Activated T-helper 1 cell treated with anti-CD3 and anti-CD28 coated beads, Interleukin-12 subunit alpha, Interleukin-12 subunit beta, Interleukin-2, Interleukin-4 antibody, amounts not matched to agents 30 ng/mL and 10 ng/mL and 1 ng/mL, durations not matched to agents 14 hours and 24 hours and 36 hours (primary cell): ENCODE measurements around the gene CYB561. TPM values are rescaled to one million over a fixed set of nuclear protein-coding genes. Genes with fewer than 3 reads are reported as not detected.
A peak's percentile ranks its signal among the peaks of the same experiment; 100 is the strongest.
"Not testable (repeated sequence)": the region's sequence is repeated elsewhere in the genome, so short reads cannot be mapped to it uniquely, and the experiment has no call there.

ENCODE experiments used
- DNase-seq: peaks from one replicate; pipeline ENCODE4 v3.0.0; 2021; ENCODE audit warnings: low spot score
- H3K27ac Mint-ChIP-seq: one replicate; pipeline ENCODE4 v1.8.0; 2021; ENCODE audit warnings: mild to moderate bottlenecking, mixed read lengths
- H3K27me3 Mint-ChIP-seq: one replicate; pipeline ENCODE4 v1.8.0; 2022; ENCODE audit warnings: mild to moderate bottlenecking, moderate library complexity, mixed read lengths; ENCODE audit not compliant: insufficient read depth
- H3K36me3 Mint-ChIP-seq: one replicate; pipeline ENCODE4 v1.8.0; 2021; ENCODE audit warnings: low read depth, mixed read lengths
- H3K4me1 Mint-ChIP-seq: one replicate; pipeline ENCODE4 v1.8.0; 2021; ENCODE audit warnings: low read depth, mixed read lengths
- H3K4me3 Mint-ChIP-seq: one replicate; pipeline ENCODE4 v1.8.0; 2021; ENCODE audit warnings: mild to moderate bottlenecking, moderate library complexity, mixed read lengths
- H3K9me3 Mint-ChIP-seq: one replicate; pipeline ENCODE4 v1.8.0; 2021; ENCODE audit warnings: mixed read lengths
- intact Hi-C: fragments of 100-400 bp; cut with micrococcal nuclease; formaldehyde crosslinking; loops from one replicate; pipeline ENCODE4 v1.15.1; 2024
- total RNA-seq: library from RNA; stranded (reverse); gene quantifications from 2 replicates; pipeline ENCODE4 v1.2.3, GENCODE V29; 2022

The CYB561 gene
- total RNA-seq, 1 donor from 2014 or later, result 1.9 TPM

DNA sequence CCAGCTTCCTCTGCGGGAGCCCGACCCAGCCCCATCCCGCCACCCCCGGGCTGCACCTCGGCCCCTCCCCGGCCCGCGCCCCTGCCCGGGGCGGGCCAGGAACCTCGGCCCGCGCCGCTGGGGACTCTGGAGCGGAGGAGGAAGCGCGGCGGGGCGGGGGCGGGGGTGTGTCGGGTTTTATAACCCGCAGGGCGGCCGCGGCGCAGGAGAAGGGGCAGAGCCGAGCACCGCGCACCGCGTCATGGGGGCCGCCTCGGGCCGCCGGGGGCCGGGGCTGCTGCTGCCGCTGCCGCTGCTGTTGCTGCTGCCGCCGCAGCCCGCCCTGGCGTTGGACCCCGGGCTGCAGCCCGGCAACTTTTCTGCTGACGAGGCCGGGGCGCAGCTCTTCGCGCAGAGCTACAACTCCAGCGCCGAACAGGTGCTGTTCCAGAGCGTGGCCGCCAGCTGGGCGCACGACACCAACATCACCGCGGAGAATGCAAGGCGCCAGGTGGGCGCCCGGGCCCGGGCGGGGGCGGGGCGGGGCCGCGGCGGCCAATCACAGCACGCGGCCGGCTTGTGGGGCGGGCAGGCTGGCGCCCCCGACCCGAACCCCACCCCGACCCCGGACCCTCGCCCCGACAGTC lies 30.9 kb upstream of the CYB561 start, which contains the start of gene ACE:
Gene ACE, plus strand, starts transcription at position 208 of the 626 bp plus-strand sequence. Its CDS starts 34 bp downstream, at position 242.
- Mint-ChIP-seq H3K27ac (no peak within 1 kb of the TSS), H3K27me3 (peaks cover 46% of the 10 kb centered on the region), H3K36me3 (no peaks in the 10 kb centered on the region), H3K4me3 (peak within 1 kb of the TSS; percentile 79), H3K4me1 (peaks cover 15% of the 10 kb centered on the region), H3K9me3 (no peaks in the 10 kb centered on the region)
- peak; percentile 27 for DNase-seq
- intact Hi-C loops, result loop anchor here (2.0 kb wide), 1 partner anchor 74 kb away; the partner anchor contains the start of gene DCAF7

DNA sequence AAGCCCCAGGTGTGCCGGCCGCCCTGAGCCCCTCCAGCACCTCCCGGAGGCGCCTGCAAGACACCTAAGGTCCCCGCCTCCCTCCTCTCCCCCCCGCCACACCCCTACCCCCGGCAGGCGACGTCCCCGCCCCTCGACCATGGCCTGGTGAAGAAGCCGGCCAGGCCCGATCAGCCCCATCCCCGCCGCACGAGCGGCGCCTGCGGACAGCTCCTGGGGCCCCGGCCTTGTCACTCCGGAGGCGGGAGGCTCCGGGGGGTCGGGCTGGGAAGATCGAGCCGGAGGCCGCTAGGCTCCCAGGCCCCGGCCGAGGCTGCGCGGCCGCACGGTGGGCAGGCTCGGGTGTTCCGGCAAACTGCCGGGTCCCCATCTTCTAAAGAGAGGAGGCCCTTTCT lies 30.4 kb upstream of the CYB561 start:
- H3K27me3 Mint-ChIP-seq, result peaks cover 50% of the 10 kb centered on the region
- H3K36me3 Mint-ChIP-seq, result no peaks in the 10 kb centered on the region
- DNase-seq, result no peak
- no peak overlapping the region for H3K27ac Mint-ChIP-seq
- H3K4me1 Mint-ChIP-seq, result peaks cover 15% of the 10 kb centered on the region
- intact Hi-C loops, result loop anchor here (2.0 kb wide), 1 partner anchor 74 kb away; the partner anchor contains the start of gene DCAF7
- H3K4me3 Mint-ChIP-seq, result peak overlapping the region; percentile 7
- H3K9me3 Mint-ChIP-seq, result no peaks in the 10 kb centered on the region

DNA sequence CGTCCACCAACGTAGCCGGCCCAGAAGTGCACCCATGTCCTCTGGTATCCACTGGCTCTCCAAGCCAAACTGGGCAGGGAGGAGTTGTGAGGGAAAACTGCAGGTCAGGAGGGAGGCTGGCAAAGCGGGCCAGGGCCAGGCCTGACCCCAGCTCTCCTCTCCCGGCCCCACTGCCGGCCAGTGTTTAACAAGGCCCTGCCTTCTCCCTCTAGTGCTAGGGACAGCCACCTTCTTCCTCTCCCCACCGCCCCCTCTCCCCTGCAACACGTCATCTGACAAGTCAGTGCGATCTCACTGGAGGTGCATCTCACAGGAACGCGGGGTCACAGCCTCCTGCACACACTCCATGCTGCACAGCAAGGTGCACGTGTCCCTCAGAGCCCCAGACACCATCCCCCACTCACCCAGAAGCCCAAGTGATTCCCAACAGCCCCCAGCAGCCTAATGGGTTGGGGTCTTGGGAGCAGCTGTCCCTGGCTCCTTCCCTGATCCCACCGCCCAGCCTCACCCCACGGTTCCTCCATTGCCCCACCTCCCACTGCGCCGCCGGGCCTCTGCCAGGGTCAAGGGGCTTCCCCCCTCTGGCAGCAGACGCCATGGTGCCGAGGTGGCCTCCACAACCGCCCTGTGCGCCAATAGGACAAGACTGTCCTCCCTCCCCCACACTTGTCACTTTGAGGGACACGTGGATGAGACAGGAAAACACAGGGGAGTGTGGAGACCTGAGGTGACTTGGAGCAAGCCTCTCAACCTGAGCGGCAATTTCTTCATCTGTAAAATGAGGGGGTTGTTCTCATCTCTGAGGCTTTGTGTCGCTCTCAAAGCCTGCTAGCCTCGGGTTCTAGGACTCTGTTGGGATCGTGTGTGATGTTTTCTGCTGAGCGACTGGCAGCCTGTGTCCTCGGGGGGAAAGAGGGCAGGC lies 29.6 kb upstream of the CYB561 start:
- Mint-ChIP-seq H3K9me3 (no peaks in the 10 kb centered on the region), H3K4me1 (peaks cover 15% of the 10 kb centered on the region), H3K27me3 (peaks cover 53% of the 10 kb centered on the region), H3K4me3 (peak overlapping the region; percentile 63), H3K36me3 (no peaks in the 10 kb centered on the region), H3K27ac (peak overlapping the region; percentile 58)
- no peak for DNase-seq
- intact Hi-C loops, result loop anchor here (2.0 kb wide), 1 partner anchor 75 kb away; the partner anchor contains the start of gene DCAF7

DNA sequence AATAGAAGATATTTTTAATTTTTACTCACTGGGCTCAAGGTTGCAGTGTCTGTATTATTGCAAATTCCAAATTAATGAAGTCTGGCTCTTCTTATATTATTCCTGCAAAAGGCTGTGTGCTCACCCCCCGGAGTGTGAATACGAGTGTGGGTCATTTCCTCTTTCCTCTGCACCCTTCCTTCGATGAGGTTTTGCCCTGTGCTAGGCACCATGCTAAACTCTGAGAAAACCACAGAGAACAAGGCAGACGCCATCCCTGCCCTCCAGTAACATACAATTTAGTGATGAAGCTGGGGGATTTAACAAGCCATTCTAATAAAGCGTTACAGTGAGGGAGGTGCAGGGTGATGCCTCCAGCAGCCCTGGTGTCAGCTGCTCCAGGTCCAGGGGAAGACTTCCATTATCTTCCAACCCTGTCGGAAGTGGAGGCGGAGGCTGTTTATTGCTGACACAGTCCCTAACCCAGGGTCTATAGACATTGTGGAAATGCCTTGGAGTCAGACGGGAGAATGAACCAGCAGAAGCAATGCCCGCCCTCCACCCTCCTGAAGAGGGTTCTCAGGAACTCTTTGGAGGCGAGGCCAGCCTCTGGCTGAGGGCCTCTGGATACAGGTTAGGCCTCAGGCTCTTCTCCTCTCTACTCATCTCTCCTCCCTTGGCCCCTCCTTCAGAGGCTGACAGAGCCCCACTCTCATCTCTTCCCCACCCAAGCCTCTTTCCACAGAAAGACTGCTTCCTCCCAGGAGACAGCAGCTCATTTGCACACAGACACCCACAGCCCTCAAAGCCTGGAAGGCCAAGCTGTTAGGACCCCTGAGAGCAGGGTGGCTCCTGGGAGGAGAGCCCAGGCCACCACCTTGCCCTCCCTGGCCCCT lies 28.7 kb upstream of the CYB561 start:
- Mint-ChIP-seq H3K27ac (no peak overlapping the region), H3K9me3 (no peaks in the 10 kb centered on the region), H3K36me3 (no peaks in the 10 kb centered on the region), H3K27me3 (peaks cover 61% of the 10 kb centered on the region), H3K4me3 (peak overlapping the region; percentile 13), H3K4me1 (peaks cover 15% of the 10 kb centered on the region)
- DNase-seq, result no peak
- intact Hi-C loops, result no loop called here

DNA sequence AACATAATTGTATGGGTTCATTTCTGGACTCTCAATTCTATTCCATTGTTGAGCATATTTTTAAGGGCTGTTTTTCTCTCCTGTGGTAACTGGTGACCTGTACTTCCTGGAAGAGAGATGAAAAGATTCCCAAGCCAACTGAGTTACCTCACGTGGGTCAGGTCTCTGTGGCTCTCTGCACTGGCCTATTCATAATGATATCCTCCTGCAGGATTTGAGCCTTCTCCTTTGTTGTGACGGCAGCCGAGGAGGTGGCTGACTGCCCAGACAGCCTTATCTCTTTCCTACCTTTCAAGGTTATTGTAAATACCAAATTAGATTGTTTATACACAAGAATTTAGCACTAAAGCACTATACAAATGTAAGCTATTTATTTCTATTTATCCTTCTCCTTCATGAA lies 28.1 kb upstream of the CYB561 start:
- no peak for DNase-seq
- intact Hi-C loops, result no loop called here
- H3K27ac Mint-ChIP-seq, result no peak overlapping the region
- H3K27me3 Mint-ChIP-seq, result peaks cover 60% of the 10 kb centered on the region
- H3K4me1 Mint-ChIP-seq, result peaks cover 15% of the 10 kb centered on the region
- H3K4me3 Mint-ChIP-seq, result no peak overlapping the region
- H3K9me3 Mint-ChIP-seq, result no peaks in the 10 kb centered on the region
- H3K36me3 Mint-ChIP-seq, result no peaks in the 10 kb centered on the region

DNA sequence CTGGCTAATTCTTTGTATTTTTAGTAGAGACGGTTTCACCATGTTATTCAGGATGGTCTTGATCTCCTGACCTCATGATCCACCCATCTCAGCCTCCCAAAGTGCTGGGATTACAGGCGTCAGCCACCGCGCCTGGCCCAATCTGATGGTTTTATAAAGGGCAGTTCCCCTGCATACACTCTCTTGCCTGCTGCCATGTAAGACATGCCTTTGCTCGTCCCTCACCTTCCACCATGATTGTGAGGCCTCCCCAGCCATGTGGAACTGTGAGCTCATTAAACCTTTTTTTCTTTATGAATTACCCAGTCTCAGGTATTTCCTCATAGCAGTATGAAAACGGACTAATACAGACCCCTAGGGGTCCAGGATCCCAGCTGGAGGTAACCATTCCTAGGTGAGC lies 22.0 kb upstream of the CYB561 start:
- H3K27ac Mint-ChIP-seq, H3K4me3 Mint-ChIP-seq, H3K36me3 Mint-ChIP-seq, intact Hi-C loops, DNase-seq, H3K9me3 Mint-ChIP-seq, H3K4me1 Mint-ChIP-seq: not testable (repeated sequence)
- peaks cover 44% of the 10 kb centered on the region for H3K27me3 Mint-ChIP-seq

DNA sequence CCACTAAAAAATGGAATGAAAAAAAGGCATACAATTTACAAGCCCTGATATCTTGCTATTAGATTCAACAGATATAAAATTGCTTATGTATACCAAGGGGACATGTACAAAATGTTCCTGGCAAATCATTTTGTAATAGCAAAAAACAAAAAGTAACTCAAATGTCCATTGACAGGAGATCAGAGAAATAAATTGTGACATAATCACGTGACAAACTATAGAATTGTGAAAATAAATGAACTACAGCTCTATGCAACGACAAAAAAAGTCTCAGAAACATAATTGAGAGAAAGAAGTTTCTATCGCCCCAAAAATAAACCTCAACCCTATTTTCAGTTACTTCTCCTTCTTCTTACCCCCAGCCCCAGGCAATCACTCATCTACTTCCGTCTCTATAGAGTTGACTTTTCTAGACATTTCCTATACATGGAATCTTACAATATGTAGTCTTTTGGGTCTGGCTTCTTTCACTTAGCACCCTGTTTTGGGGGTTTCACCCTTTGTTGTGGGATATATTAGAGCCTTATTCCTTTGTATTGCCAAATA lies 18.7 kb upstream of the CYB561 start:
- H3K36me3 Mint-ChIP-seq, result no peaks in the 10 kb centered on the region
- intact Hi-C loops, result no loop called here
- H3K4me3 Mint-ChIP-seq, result no peak overlapping the region
- peaks cover 32% of the 10 kb centered on the region for H3K27me3 Mint-ChIP-seq
- no peaks in the 10 kb centered on the region for H3K4me1 Mint-ChIP-seq
- no peak for DNase-seq
- H3K27ac Mint-ChIP-seq, result no peak overlapping the region
- H3K9me3 Mint-ChIP-seq, result no peaks in the 10 kb centered on the region

DNA sequence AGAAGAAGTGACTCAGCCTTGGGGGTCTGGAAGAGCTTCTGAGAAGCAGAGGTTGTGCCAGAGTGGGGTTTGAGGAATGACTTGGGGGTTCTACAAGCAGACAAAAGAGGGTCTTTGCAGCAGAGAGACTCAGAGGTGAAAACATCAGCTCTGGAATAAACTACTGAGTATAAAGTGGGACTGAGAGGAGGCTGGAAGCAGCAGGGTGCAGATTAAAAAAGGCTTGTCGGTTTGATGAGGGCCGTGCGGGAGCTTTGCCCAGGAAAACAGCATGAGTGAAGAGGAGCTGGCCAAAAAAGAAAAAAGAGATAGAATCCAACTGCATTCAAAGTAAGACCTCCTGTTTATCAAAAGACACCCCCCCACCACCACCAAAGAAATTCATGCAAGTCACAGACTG lies 17.7 kb upstream of the CYB561 start:
- DNase-seq, result no peak
- Mint-ChIP-seq H3K4me1 (no peaks in the 10 kb centered on the region), H3K36me3 (no peaks in the 10 kb centered on the region), H3K4me3 (no peak overlapping the region), H3K9me3 (no peaks in the 10 kb centered on the region), H3K27me3 (peaks cover 32% of the 10 kb centered on the region), H3K27ac (no peak overlapping the region)
- intact Hi-C loops, result no loop called here

DNA sequence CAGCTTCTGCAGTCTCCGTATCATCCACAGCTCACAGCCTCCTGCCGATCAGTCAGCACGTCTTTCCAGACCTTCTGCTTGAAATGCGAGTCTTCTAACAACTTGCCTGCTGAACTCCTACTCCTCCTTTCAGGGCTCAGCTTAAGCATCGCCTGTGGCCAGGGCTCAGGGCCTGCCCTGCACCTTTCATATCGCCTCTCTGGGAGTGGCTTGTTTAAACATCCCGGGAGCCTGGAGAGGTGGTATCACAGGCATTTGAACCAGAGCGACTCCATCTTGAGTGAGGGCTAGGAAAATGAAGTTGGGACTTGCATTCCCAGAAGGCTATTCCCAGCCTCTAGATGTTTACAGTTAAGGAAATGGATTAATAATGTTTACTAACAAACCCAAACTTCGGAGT lies 13.9 kb upstream of the CYB561 start:
- Mint-ChIP-seq H3K36me3 (no peaks in the 10 kb centered on the region), H3K4me3 (no peak overlapping the region), H3K27ac (no peak overlapping the region), H3K9me3 (no peaks in the 10 kb centered on the region), H3K4me1 (no peaks in the 10 kb centered on the region), H3K27me3 (peaks cover 30% of the 10 kb centered on the region)
- intact Hi-C loops, result no loop called here
- DNase-seq, result no peak

DNA sequence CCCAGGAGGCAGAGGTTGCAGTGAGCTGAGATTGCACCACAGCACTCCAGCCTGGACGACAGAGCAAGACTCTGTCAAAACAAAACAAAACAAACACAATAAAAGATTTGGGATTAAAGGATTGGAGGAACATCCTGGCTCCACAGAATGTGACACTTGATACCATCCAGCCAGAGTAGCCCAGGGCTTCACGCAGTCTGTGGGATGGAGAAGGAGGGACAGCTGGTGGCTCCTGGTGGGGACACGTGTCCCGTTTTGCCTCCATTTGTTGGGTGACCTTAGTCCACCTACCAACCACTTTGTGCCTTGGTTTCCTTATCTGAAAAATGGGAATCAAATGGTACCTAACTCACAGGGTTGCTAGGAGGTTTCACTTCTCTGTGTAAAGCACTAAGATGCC lies 12.4 kb upstream of the CYB561 start:
- intact Hi-C loops, result no loop called here
- no peaks in the 10 kb centered on the region for H3K9me3 Mint-ChIP-seq
- peaks cover 23% of the 10 kb centered on the region for H3K27me3 Mint-ChIP-seq
- H3K4me3 Mint-ChIP-seq, result no peak overlapping the region
- H3K27ac Mint-ChIP-seq, result no peak overlapping the region
- H3K4me1 Mint-ChIP-seq, result no peaks in the 10 kb centered on the region
- no peak for DNase-seq
- no peaks in the 10 kb centered on the region for H3K36me3 Mint-ChIP-seq

DNA sequence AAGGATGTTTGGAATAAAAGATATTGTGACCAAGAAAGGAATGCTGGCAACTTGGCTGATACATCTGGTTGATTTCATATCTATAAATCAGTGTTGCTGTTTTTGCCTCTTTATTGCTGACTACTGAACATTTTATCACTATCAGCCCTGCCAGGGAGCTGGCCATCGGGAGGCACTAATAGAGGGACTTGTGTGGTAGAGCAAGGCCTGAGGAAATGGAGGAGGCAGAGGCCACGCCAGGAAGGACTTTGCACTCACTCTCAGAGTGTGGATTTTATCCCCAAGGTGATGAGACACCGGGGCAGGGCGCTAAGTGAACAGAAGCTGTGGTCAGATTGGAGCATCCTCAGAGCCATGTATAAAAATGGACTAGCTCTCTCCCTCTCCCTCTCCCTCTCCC lies 9.3 kb upstream of the CYB561 start:
- Mint-ChIP-seq H3K27ac (no peak overlapping the region), H3K27me3 (peaks cover 23% of the 10 kb centered on the region), H3K36me3 (no peaks in the 10 kb centered on the region), H3K9me3 (no peaks in the 10 kb centered on the region), H3K4me3 (no peak overlapping the region), H3K4me1 (no peaks in the 10 kb centered on the region)
- intact Hi-C loops, result no loop called here
- DNase-seq, result no peak

DNA sequence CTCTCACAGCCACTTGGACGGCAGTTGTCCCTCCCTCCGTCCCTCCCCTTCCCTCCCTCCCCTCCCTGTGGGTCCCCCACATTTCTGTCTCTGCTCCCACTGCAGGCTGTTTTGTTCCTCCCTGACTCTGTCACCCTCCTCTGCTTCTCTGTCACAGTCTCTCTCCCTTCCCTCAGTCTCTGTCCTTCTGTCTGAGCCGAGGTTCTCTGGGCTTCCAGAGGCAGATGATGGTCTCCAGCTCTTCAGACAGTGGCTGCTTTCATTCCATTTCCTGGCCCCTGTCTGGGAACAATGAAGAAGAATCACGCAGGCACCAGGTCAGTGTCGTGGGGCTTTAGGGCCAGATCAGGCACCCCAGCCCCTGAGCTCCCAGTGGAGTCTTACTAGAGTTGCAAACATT lies 8.8 kb upstream of the CYB561 start:
- no peak for DNase-seq
- no peaks in the 10 kb centered on the region for H3K4me1 Mint-ChIP-seq
- H3K27ac Mint-ChIP-seq, result no peak overlapping the region
- no peaks in the 10 kb centered on the region for H3K36me3 Mint-ChIP-seq
- H3K9me3 Mint-ChIP-seq, result no peaks in the 10 kb centered on the region
- intact Hi-C loops, result no loop called here
- H3K4me3 Mint-ChIP-seq, result no peak overlapping the region
- peaks cover 22% of the 10 kb centered on the region for H3K27me3 Mint-ChIP-seq
